Neural crest cell (in vitro differentiated cells): ENCODE data around the gene IL17D. TPM values are rescaled to one million over a fixed set of nuclear protein-coding genes. Genes with fewer than 3 reads are reported as not detected.

Experiments used
- DNase-seq: peaks from one replicate; pipeline ENCODE4 v3.0.0; 2021; ENCODE audit warnings: low read depth, mixed read lengths, low spot score
- H3K27ac Mint-ChIP-seq: one replicate; pipeline ENCODE4 v1.8.0; 2021; ENCODE audit warnings: mild to moderate bottlenecking, mixed read lengths; ENCODE audit not compliant: unreplicated experiment
- H3K27me3 Mint-ChIP-seq: 2 replicates; pipeline ENCODE4 v1.8.0; 2021; ENCODE audit warnings: low read depth, mild to moderate bottlenecking, mixed read lengths
- H3K36me3 Mint-ChIP-seq: 2 replicates; pipeline ENCODE4 v1.8.0; 2021; ENCODE audit warnings: low read depth, mild to moderate bottlenecking, mixed read lengths
- H3K4me1 Mint-ChIP-seq: 2 replicates; pipeline ENCODE4 v1.8.0; 2021; ENCODE audit warnings: mixed read lengths
- H3K4me3 Mint-ChIP-seq: one replicate; pipeline ENCODE4 v1.8.0; 2021; ENCODE audit warnings: mild to moderate bottlenecking, mixed read lengths
- H3K9me3 Mint-ChIP-seq: 2 replicates; pipeline ENCODE4 v1.8.0; 2021; ENCODE audit warnings: mixed read lengths
- CTCF ChIP-seq: fragments of 200-600 bp; sonication (generic); conservative IDR thresholded peaks from 2 replicates; pipeline ENCODE4 v1.5.0; 2021; ENCODE audit warnings: antibody characterized with exemption, mild to moderate bottlenecking
- total RNA-seq: library from RNA; stranded (reverse); gene quantifications from 2 replicates; pipeline ENCODE4 v1.2.1, GENCODE V29; 2021

The IL17D gene
- total RNA-seq, 1 donor from 2014 or later = 8.4 TPM

GRCh38 chr13:20667857-20668437, 35.6 kb upstream of the IL17D start:
- Mint-ChIP-seq H3K27me3 (no peaks in the 10 kb centered on the region), H3K4me3 (no peak overlapping the region), H3K36me3 (peaks cover 14% of the 10 kb centered on the region), H3K9me3 (no peaks in the 10 kb centered on the region), H3K27ac (no peak overlapping the region), H3K4me1 (peaks cover 12% of the 10 kb centered on the region)
- no peak for DNase-seq
- TF ChIP-seq CTCF = no peak

- Mint-ChIP-seq H3K27ac (no peak overlapping the region), H3K4me1 (peaks cover 24% of the 10 kb centered on the region), H3K36me3 (peaks cover 19% of the 10 kb centered on the region), H3K27me3 (no peaks in the 10 kb centered on the region), H3K9me3 (no peaks in the 10 kb centered on the region), H3K4me3 (no peak overlapping the region)
- TF ChIP-seq CTCF = no peak
- no peak for DNase-seq
Measured at GRCh38 chr13:20669162-20669561, 34.3 kb upstream of the IL17D start.

DNA sequence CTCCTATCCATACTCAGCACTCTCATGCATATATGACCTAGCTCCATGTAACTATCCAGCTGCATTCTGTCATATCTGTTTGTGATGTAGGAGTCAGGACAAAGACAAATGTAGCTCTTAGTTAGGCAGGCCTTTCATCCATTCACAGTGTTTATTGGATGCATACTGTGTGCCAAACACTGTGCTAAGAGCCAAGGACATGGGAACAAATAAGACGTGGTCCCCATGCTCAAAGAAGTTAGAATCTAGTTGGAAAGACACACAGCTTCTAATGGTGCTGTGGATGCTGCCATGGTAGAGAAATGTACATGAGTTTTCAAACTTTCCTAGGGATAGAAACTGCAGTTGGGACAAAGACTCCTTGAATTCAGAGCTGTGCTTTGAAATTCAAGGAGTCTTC, 31.7 kb upstream of the IL17D start:
- Mint-ChIP-seq H3K4me1 (peaks cover 18% of the 10 kb centered on the region), H3K27ac (no peak overlapping the region), H3K4me3 (no peak overlapping the region), H3K27me3 (no peaks in the 10 kb centered on the region), H3K36me3 (peaks cover 12% of the 10 kb centered on the region), H3K9me3 (no peaks in the 10 kb centered on the region)
- no peak for DNase-seq
- TF ChIP-seq CTCF = no peak

- no peak overlapping the region for H3K27ac Mint-ChIP-seq
- H3K4me1 Mint-ChIP-seq = peaks cover 22% of the 10 kb centered on the region
- DNase-seq = no peak
- TF ChIP-seq CTCF = no peak
- peaks cover 12% of the 10 kb centered on the region for H3K36me3 Mint-ChIP-seq
- no peaks in the 10 kb centered on the region for H3K9me3 Mint-ChIP-seq
- no peak overlapping the region for H3K4me3 Mint-ChIP-seq
- no peaks in the 10 kb centered on the region for H3K27me3 Mint-ChIP-seq
Measured at GRCh38 chr13:20672772-20673171, 30.7 kb upstream of the IL17D start.

DNA sequence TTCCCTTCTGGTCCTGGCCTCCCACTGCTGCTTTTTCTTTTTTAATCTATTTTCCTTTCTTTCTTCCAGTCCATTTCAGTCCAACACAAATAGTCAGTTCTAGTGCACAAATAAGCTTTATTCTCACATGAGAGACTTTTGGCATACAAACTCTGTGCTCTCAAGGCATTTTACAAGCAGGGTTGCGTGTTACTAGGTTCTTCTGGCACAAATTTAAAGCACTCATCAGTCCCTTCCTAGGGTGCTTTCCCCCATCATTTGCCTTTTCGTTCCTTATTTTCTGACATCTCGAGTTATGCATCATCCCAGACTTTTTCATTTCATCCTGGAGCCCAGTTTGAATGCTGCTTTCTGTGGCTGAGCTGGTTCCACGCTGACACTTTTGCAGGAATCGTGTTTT, 29.8 kb upstream of the IL17D start:
- no peak for TF ChIP-seq CTCF
- H3K27me3 Mint-ChIP-seq = no peaks in the 10 kb centered on the region
- peaks cover 31% of the 10 kb centered on the region for H3K4me1 Mint-ChIP-seq
- no peak overlapping the region for H3K27ac Mint-ChIP-seq
- no peak overlapping the region for H3K4me3 Mint-ChIP-seq
- no peaks in the 10 kb centered on the region for H3K9me3 Mint-ChIP-seq
- H3K36me3 Mint-ChIP-seq = peaks cover 12% of the 10 kb centered on the region
- no peak for DNase-seq
